WTC11 (cell line): ENCODE data around the gene SLC12A4. TPM values are rescaled to one million over a fixed set of nuclear protein-coding genes. Genes with fewer than 3 reads are reported as not detected.

Experiments
- ATAC-seq: fragments of 200-7000 bp; cut with Tn5 transposase; 2 replicates; pipeline ENCODE4 v1.10.0; 2021; ENCODE audit warnings: mild to moderate bottlenecking, moderate library complexity
- CTCF ChIA-PET: fragments of 300-600 bp; sonication (Branson Sonifier 250); formaldehyde crosslinking; loops from one replicate; lab custom pipeline; 2021; ENCODE audit warnings: antibody characterized with exemption; lab: Charles Lee
- POLR2A ChIA-PET: fragments of 350-600 bp; sonication (Branson Sonifier 250); formaldehyde crosslinking; loops from one replicate; lab custom pipeline; 2021; ENCODE audit warnings: antibody characterized with exemption; lab: Charles Lee
- DNase-seq: peaks from one replicate; pipeline ENCODE4 v3.0.0; 2021; ENCODE audit warnings: low spot score
- H3K27ac Mint-ChIP-seq: 2 replicates; pipeline ENCODE4 v1.8.0; 2021; ENCODE audit warnings: mixed read lengths
- H3K27me3 Mint-ChIP-seq: 2 replicates; pipeline ENCODE4 v1.8.0; 2021; ENCODE audit warnings: low read depth, mild to moderate bottlenecking, moderate library complexity, mixed read lengths
- H3K36me3 Mint-ChIP-seq: 2 replicates; pipeline ENCODE4 v1.8.0; 2021; ENCODE audit warnings: mixed read lengths
- H3K4me1 Mint-ChIP-seq: 2 replicates; pipeline ENCODE4 v1.8.0; 2022; ENCODE audit warnings: mixed read lengths
- H3K4me3 Mint-ChIP-seq: 2 replicates; pipeline ENCODE4 v1.8.0; 2021; ENCODE audit warnings: mild to moderate bottlenecking, moderate library complexity, mixed read lengths
- H3K9me3 Mint-ChIP-seq: 2 replicates; pipeline ENCODE4 v1.8.0; 2021; ENCODE audit warnings: mixed read lengths
- ATF1 ChIP-seq: sonication (generic); formaldehyde crosslinking; IDR thresholded peaks from 2 replicates; pipeline ENCODE4 v1.8.1; 2023; ENCODE audit warnings: mild to moderate bottlenecking, moderate library complexity, missing genetic modification reagents
- ELF4 ChIP-seq: sonication (generic); formaldehyde crosslinking; IDR thresholded peaks from 2 replicates; pipeline ENCODE4 v1.8.1; 2022; ENCODE audit warnings: low read depth, mild to moderate bottlenecking, moderate library complexity, missing genetic modification reagents
- FOXK1 ChIP-seq: sonication (generic); formaldehyde crosslinking; IDR thresholded peaks from 2 replicates; pipeline ENCODE4 v1.8.0; 2022; ENCODE audit warnings: mild to moderate bottlenecking, moderate library complexity, missing genetic modification reagents
- MYBL2 ChIP-seq: sonication (generic); formaldehyde crosslinking; IDR thresholded peaks from 2 replicates; pipeline ENCODE4 v1.8.1; 2023; ENCODE audit warnings: mild to moderate bottlenecking, moderate library complexity, missing genetic modification reagents
- NFYB ChIP-seq: sonication (generic); formaldehyde crosslinking; conservative IDR thresholded peaks from 2 replicates; pipeline ENCODE4 v1.8.0; 2022; ENCODE audit warnings: low read depth, missing genetic modification reagents
- TEAD1 ChIP-seq: sonication (generic); formaldehyde crosslinking; IDR thresholded peaks from 2 replicates; pipeline ENCODE4 v1.8.0; 2022; ENCODE audit warnings: mild to moderate bottlenecking, missing genetic modification reagents
- USF2 ChIP-seq: sonication (generic); formaldehyde crosslinking; IDR thresholded peaks from 2 replicates; pipeline ENCODE4 v1.8.1; 2023; ENCODE audit warnings: mild to moderate bottlenecking, missing genetic modification reagents, moderate library complexity
- ZBTB21 ChIP-seq: sonication (generic); formaldehyde crosslinking; IDR thresholded peaks from 2 replicates; pipeline ENCODE4 v1.8.1; 2023; ENCODE audit warnings: mild to moderate bottlenecking, missing genetic modification reagents, borderline replicate concordance
- ZNF232 ChIP-seq: sonication (generic); formaldehyde crosslinking; IDR thresholded peaks from 2 replicates; pipeline ENCODE4 v1.8.0; 2022; ENCODE audit warnings: mild to moderate bottlenecking, missing genetic modification reagents
- ZNF281 ChIP-seq: sonication (generic); formaldehyde crosslinking; IDR thresholded peaks from 2 replicates; pipeline ENCODE4 v1.8.0; 2023; ENCODE audit warnings: mild to moderate bottlenecking, missing genetic modification reagents
- total RNA-seq: library from RNA; stranded (reverse); gene quantifications from 3 replicates; pipeline ENCODE4 v1.2.3, GENCODE V29; 2021
- TF ChIP-seq, protein P1 (sequence below): sonication (generic); formaldehyde crosslinking; IDR thresholded peaks from 2 replicates; pipeline ENCODE4 v1.8.0; 2022; ENCODE audit warnings: mild to moderate bottlenecking, missing genetic modification reagents
- TF ChIP-seq, protein P2 (sequence below): fragments of 200-600 bp; IDR thresholded peaks from 2 replicates; pipeline ENCODE4 v1.8.0; 2022; ENCODE audit warnings: antibody characterized with exemption
- TF ChIP-seq, protein P3 (sequence below): sonication (generic); formaldehyde crosslinking; conservative IDR thresholded peaks from 2 replicates; pipeline ENCODE4 v1.8.1; 2022; ENCODE audit warnings: mild to moderate bottlenecking, missing genetic modification reagents
- TF ChIP-seq, protein P4 (sequence below): sonication (generic); formaldehyde crosslinking; IDR thresholded peaks from 2 replicates; pipeline ENCODE4 v1.8.0; 2022; ENCODE audit warnings: mild to moderate bottlenecking, missing genetic modification reagents
- TF ChIP-seq, protein P5 (sequence below): sonication (generic); formaldehyde crosslinking; IDR thresholded peaks from 2 replicates; pipeline ENCODE4 v1.8.0; 2022; ENCODE audit warnings: missing genetic modification reagents

The SLC12A4 gene
- total RNA-seq, 1 experiment from 2014 or later: 94.1 TPM

DNA sequence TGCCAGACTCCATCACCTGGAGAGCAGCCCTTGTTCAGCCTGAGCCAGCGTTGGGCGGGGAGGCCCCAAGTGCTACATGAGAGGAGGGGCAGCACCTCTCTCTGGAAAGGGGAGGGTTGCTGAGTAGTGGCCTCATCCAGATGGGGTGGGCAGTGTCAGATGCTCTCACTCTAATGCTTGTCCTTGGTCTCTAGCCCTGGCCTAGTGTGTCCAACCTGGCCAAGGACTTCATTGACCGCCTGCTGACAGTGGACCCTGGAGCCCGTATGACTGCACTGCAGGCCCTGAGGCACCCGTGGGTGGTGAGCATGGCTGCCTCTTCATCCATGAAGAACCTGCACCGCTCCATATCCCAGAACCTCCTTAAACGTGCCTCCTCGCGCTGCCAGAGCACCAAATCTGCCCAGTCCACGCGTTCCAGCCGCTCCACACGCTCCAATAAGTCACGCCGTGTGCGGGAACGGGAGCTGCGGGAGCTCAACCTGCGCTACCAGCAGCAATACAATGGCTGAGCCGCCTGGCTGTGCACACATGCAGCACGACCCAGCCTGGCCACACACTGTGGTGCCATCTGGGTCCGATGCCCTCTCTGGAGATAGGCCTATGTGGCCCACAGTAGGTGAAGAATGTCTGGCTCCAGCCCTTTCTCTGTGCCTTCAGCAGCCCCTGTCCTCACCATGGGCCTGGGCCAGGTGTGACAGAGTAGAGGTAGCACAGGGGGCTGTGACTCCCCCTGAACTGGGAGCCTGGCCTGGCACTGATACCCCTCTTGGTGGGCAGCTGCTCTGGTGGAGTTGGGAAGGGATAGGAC is 41.1 kb downstream of the SLC12A4 start (continued):
- TF ChIP-seq, protein P1, sequence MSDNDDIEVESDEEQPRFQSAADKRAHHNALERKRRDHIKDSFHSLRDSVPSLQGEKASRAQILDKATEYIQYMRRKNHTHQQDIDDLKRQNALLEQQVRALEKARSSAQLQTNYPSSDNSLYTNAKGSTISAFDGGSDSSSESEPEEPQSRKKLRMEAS: no peak
- no peak for TF ChIP-seq ELF4 (CRISPR knock-in tag)
- no peak for TF ChIP-seq ZNF232 (CRISPR knock-in tag)
- no peak for TF ChIP-seq ATF1 (CRISPR knock-in tag)

- TF ChIP-seq, protein P2, sequence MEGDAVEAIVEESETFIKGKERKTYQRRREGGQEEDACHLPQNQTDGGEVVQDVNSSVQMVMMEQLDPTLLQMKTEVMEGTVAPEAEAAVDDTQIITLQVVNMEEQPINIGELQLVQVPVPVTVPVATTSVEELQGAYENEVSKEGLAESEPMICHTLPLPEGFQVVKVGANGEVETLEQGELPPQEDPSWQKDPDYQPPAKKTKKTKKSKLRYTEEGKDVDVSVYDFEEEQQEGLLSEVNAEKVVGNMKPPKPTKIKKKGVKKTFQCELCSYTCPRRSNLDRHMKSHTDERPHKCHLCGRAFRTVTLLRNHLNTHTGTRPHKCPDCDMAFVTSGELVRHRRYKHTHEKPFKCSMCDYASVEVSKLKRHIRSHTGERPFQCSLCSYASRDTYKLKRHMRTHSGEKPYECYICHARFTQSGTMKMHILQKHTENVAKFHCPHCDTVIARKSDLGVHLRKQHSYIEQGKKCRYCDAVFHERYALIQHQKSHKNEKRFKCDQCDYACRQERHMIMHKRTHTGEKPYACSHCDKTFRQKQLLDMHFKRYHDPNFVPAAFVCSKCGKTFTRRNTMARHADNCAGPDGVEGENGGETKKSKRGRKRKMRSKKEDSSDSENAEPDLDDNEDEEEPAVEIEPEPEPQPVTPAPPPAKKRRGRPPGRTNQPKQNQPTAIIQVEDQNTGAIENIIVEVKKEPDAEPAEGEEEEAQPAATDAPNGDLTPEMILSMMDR: 0 out of 2 replicates have a peak, but pooled peaks have one; percentile 16
- TF ChIP-seq FOXK1: no peak
- ChIA-PET POLR2A (interaction anchor here (1.2 to 1.5 kb wide), 2 partner anchors 9 to 43 kb away, joined by 3 read pairs; no protein-coding TSS in a partner anchor), CTCF (interaction anchor here (0.7 to 9.2 kb wide), 11 partner anchors 8 to 405 kb away, joined by 3 to 144 read pairs (median 4); partner anchors contain the start of genes EDC4 and NRN1L)
- H3K4me3 Mint-ChIP-seq: no peak overlapping the region
- H3K4me1 Mint-ChIP-seq: peaks cover 21% of the 10 kb centered on the region
- no peaks in the 10 kb centered on the region for H3K36me3 Mint-ChIP-seq
- ATAC-seq (peak; percentile 62), DNase-seq (peak; percentile 40)
- peak overlapping the region; percentile 89 for H3K27ac Mint-ChIP-seq
- H3K27me3 Mint-ChIP-seq: no peaks in the 10 kb centered on the region
- no peaks in the 10 kb centered on the region for H3K9me3 Mint-ChIP-seq
These were observed 42.2 kb downstream of the SLC12A4 start for GRCh38 chr16:67926181-67926750.

DNA sequence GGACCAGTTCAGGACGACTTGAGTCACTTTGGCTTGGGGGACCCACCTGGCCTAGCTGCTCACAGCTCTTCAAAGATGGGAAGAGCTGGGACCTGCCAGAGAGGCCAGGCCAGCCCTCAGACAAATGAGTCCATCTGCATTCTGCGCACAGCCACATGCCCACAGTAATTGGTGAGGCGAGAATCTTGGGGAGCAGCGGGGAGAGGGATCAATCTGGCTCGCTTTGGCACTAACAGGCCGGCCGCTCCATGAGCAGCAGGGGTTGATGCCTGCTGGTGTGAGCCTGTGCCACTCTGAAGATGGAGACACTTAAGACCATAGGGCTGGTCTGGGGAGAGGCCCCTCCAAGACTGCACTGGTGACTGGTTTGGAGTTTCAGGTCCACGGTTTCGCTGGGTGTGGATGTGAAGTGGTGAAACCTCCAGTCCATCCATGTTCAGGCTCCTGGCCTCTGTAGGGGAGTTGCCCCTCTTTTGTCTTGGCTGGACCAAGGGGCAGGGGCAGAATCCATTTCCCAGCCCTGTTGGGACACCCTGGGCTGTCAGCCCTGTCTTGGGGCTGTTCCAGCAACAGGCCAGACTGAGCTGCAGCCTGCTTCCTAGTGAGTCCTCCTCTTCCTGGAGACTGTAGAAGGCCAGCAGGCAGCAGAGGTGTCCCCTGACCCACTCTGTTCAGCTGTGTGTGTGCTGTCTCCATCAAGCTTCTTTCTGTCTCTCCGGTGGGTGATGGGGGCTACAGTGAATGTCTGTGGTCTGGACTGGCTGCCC is 44.1 kb downstream of the SLC12A4 start:
- H3K4me3 Mint-ChIP-seq: no peak overlapping the region
- H3K4me1 Mint-ChIP-seq: peaks cover 21% of the 10 kb centered on the region
- no peaks in the 10 kb centered on the region for H3K36me3 Mint-ChIP-seq
- ATAC-seq (no peak), DNase-seq (no peak)
- ChIA-PET CTCF (interaction anchor here (0.7 to 9.2 kb wide), 7 partner anchors 9 to 108 kb away, joined by 3 to 144 read pairs (median 4); partner anchors contain the start of gene NRN1L), POLR2A (interaction anchor here (1.5 kb wide), 1 partner anchor 11 kb away, joined by 3 read pairs; no protein-coding TSS in a partner anchor)
- no peaks in the 10 kb centered on the region for H3K9me3 Mint-ChIP-seq
- no peaks in the 10 kb centered on the region; the same call in 1 of the 2 replicates for H3K27me3 Mint-ChIP-seq
- no peak overlapping the region; the same call in 1 of the 2 replicates for H3K27ac Mint-ChIP-seq
- no peak for TF ChIP-seq USF2 (CRISPR knock-in tag)
- TF ChIP-seq, protein P3, sequence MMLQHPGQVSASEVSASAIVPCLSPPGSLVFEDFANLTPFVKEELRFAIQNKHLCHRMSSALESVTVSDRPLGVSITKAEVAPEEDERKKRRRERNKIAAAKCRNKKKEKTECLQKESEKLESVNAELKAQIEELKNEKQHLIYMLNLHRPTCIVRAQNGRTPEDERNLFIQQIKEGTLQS (CRISPR knock-in tag): no peak
- TF ChIP-seq, protein P4, sequence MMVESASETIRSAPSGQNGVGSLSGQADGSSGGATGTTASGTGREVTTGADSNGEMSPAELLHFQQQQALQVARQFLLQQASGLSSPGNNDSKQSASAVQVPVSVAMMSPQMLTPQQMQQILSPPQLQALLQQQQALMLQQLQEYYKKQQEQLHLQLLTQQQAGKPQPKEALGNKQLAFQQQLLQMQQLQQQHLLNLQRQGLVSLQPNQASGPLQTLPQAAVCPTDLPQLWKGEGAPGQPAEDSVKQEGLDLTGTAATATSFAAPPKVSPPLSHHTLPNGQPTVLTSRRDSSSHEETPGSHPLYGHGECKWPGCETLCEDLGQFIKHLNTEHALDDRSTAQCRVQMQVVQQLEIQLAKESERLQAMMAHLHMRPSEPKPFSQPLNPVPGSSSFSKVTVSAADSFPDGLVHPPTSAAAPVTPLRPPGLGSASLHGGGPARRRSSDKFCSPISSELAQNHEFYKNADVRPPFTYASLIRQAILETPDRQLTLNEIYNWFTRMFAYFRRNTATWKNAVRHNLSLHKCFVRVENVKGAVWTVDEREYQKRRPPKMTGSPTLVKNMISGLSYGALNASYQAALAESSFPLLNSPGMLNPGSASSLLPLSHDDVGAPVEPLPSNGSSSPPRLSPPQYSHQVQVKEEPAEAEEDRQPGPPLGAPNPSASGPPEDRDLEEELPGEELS: no peak
- TF ChIP-seq MYBL2: no peak
- no peak for TF ChIP-seq ZBTB21
- no peak for TF ChIP-seq ATF1 (CRISPR knock-in tag)
- TF ChIP-seq ZNF281 (CRISPR knock-in tag): no peak
- no peak for TF ChIP-seq NFYB
- TF ChIP-seq, protein P5, sequence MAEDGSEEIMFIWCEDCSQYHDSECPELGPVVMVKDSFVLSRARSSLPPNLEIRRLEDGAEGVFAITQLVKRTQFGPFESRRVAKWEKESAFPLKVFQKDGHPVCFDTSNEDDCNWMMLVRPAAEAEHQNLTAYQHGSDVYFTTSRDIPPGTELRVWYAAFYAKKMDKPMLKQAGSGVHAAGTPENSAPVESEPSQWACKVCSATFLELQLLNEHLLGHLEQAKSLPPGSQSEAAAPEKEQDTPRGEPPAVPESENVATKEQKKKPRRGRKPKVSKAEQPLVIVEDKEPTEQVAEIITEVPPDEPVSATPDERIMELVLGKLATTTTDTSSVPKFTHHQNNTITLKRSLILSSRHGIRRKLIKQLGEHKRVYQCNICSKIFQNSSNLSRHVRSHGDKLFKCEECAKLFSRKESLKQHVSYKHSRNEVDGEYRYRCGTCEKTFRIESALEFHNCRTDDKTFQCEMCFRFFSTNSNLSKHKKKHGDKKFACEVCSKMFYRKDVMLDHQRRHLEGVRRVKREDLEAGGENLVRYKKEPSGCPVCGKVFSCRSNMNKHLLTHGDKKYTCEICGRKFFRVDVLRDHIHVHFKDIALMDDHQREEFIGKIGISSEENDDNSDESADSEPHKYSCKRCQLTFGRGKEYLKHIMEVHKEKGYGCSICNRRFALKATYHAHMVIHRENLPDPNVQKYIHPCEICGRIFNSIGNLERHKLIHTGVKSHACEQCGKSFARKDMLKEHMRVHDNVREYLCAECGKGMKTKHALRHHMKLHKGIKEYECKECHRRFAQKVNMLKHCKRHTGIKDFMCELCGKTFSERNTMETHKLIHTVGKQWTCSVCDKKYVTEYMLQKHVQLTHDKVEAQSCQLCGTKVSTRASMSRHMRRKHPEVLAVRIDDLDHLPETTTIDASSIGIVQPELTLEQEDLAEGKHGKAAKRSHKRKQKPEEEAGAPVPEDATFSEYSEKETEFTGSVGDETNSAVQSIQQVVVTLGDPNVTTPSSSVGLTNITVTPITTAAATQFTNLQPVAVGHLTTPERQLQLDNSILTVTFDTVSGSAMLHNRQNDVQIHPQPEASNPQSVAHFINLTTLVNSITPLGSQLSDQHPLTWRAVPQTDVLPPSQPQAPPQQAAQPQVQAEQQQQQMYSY (CRISPR knock-in tag): no peak
- no peak for TF ChIP-seq TEAD1 (CRISPR knock-in tag)
